Cardiac muscle cell (in vitro differentiated cells and primary cell): ENCODE results near the gene CALCB. TPM values are rescaled to one million over a fixed set of nuclear protein-coding genes. Genes with fewer than 3 reads are reported as not detected.
"Not testable (repeated sequence)": the region's sequence is repeated elsewhere in the genome, so short reads cannot be mapped to it uniquely, and the experiment has no call there.

Experiments
- DNase-seq, 2 donors: peaks; one replicate each; pipeline versions ENCODE4 v3.0.0 to v3.0.0-alpha.2; 2010 to 2017; ENCODE audit warnings: low read depth in 1 of 2, low spot score in 1 of 2
- H3K27ac ChIP-seq: fragments of 200-600 bp; sonication (generic); 2 replicates; pipeline ENCODE4 v1.5.1; 2016
- H3K27me3 ChIP-seq: fragments of 200-600 bp; sonication (generic); 2 replicates; pipeline ENCODE4 v1.6.0; 2016; ENCODE audit warnings: control low read depth
- H3K36me3 ChIP-seq: fragments of 200-600 bp; sonication (generic); 2 replicates; pipeline ENCODE4 v1.5.1; 2016; ENCODE audit warnings: control low read depth
- H3K4me1 ChIP-seq: fragments of 200-600 bp; sonication (generic); 2 replicates; pipeline ENCODE4 v1.8.1; 2017; ENCODE audit warnings: low read depth, mild to moderate bottlenecking, mixed run types
- H3K4me3 ChIP-seq: fragments of 200-600 bp; sonication (generic); 2 replicates; pipeline ENCODE4 v1.5.1; 2016; ENCODE audit warnings: mild to moderate bottlenecking
- H3K9me3 ChIP-seq: fragments of 200-600 bp; sonication (generic); 2 replicates; pipeline ENCODE4 v1.5.1; 2017; ENCODE audit warnings: low read depth, mild to moderate bottlenecking, control low read depth
- polyA plus RNA-seq: library from polyadenylated mRNA; unstranded; fragments of >200 nt; fragmentation: Nextera tagmentation; extraction: Ambion mirVana; gene quantifications from 2 replicates; pipeline ENCODE4 v1.2.1, GENCODE V29; 2016
- total RNA-seq: library from RNA; depleted of rRNA; stranded (reverse); fragments of >200 nt; gene quantifications from 2 replicates; pipeline ENCODE4 v1.2.3, GENCODE V29; 2016
- TF ChIP-seq, protein P1 (sequence below): IDR thresholded peaks from 2 replicates; pipeline ENCODE4 v1.5.1; 2012; ENCODE audit warnings: low read depth, mild to moderate bottlenecking, low read length

The CALCB gene, protein sequence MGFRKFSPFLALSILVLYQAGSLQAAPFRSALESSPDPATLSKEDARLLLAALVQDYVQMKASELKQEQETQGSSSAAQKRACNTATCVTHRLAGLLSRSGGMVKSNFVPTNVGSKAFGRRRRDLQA
- total RNA-seq (not detected in 2 replicates), polyA plus RNA-seq (0.12 and 0.81 TPM in 2 replicates)

DNA sequence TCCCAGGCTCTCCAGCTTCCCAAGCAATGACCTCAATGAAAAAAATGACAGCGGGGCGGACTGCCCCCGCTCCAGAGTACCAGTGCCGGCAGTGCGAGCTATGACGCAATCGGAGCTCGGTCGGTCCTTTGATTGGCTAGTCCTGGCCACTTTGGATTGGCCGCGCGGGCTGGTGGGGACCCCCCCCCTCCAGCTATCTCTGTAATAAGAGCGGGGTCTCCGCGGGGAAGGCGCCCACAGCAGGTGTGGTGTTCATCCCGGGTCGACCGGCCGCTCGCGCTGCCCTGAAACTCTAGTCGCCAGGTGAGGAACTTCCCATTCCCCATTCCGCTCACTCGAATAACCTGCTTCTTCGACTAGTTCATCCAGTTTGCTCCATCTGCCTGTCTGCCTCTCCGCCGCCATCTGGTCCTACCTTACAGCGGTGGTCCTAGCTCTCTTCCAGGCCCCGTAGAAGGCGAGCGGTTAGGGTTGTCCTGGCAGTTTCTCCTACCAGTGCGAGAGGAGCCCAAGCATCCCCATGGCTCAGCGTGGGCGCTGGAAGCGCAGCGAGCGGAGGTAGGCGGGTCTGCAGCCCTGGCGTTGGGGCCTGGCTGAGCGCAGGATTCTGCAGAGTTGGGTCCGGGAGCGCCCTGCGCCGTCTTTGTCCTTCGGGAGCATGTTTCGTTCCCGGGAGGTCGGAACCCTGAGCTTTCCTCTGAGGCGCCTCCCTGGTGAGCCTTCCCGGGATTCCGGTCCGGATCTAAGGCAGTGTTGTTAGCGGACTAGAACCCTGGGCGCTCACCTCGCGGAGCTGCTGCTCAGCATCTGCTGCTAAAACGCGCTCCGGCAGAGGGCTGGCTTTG lies at the start of gene CALCB:
Gene CALCB, plus strand, starts transcription at position 233 of the 845 bp plus-strand sequence. CDS start 1,126 bp downstream, outside the sequence.
- no peaks in the 10 kb centered on the region for H3K9me3 ChIP-seq
- H3K4me1 ChIP-seq: no peaks in the 10 kb centered on the region
- peaks cover 44% of the 10 kb centered on the region for H3K27me3 ChIP-seq
- peak within 1 kb of the TSS; percentile 24 for H3K4me3 ChIP-seq
- peak; percentile 32 to 53 for DNase-seq
- no peak within 1 kb of the TSS for H3K27ac ChIP-seq
- TF ChIP-seq, protein P1, sequence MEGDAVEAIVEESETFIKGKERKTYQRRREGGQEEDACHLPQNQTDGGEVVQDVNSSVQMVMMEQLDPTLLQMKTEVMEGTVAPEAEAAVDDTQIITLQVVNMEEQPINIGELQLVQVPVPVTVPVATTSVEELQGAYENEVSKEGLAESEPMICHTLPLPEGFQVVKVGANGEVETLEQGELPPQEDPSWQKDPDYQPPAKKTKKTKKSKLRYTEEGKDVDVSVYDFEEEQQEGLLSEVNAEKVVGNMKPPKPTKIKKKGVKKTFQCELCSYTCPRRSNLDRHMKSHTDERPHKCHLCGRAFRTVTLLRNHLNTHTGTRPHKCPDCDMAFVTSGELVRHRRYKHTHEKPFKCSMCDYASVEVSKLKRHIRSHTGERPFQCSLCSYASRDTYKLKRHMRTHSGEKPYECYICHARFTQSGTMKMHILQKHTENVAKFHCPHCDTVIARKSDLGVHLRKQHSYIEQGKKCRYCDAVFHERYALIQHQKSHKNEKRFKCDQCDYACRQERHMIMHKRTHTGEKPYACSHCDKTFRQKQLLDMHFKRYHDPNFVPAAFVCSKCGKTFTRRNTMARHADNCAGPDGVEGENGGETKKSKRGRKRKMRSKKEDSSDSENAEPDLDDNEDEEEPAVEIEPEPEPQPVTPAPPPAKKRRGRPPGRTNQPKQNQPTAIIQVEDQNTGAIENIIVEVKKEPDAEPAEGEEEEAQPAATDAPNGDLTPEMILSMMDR: no peak
- H3K36me3 ChIP-seq: no peaks in the 10 kb centered on the region

DNA sequence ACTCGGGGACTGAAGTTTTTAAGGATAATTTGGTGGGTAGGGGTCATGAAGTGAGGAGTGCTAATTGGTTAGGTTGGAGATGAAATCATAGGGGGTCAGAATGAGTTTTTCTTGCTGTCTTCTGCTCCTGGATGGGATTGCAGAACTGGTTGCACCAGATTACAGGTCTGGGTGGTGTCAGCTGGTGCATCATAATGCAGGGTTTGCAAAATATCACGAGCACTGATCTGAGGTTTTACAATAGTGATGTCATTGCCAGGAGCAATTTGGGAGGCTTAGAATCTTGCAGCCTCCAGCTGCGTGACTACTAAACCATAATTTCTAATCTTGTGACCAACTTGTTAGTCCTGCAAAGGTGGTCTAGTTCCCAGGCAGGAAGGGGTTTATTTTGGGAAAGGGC lies 46.4 kb upstream of the CALCB start:
- no peaks in the 10 kb centered on the region for H3K4me1 ChIP-seq
- H3K9me3 ChIP-seq: no peaks in the 10 kb centered on the region
- no peak for DNase-seq
- TF ChIP-seq, protein P1: no peak
- no peaks in the 10 kb centered on the region for H3K36me3 ChIP-seq
- no peaks in the 10 kb centered on the region for H3K27me3 ChIP-seq
- H3K27ac ChIP-seq: no peak overlapping the region
- no peak overlapping the region for H3K4me3 ChIP-seq

DNA sequence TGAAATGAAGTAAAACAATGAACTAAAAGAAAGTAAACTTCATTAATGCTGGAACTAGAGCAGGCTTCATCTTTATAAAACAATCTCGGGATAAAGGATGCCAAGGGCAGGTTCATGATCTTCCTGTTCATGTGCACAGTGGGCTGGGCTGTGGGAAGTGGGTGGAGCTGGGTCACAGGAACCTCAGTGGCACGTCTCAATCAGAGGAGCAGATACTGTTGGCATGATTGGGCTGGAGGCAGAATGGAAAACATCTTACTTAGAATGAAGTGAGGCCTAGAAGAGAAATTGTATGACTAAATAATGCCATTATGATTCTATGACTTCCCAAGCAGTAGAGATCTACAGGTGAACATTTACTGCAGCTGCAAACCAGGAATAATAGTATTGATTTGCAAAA lies 45.4 kb upstream of the CALCB start:
- no peak overlapping the region for H3K27ac ChIP-seq
- no peaks in the 10 kb centered on the region for H3K36me3 ChIP-seq
- H3K9me3 ChIP-seq: no peaks in the 10 kb centered on the region
- no peak overlapping the region for H3K4me3 ChIP-seq
- H3K27me3 ChIP-seq: no peaks in the 10 kb centered on the region
- no peaks in the 10 kb centered on the region for H3K4me1 ChIP-seq
- DNase-seq: no peak
- TF ChIP-seq, protein P1: no peak

DNA sequence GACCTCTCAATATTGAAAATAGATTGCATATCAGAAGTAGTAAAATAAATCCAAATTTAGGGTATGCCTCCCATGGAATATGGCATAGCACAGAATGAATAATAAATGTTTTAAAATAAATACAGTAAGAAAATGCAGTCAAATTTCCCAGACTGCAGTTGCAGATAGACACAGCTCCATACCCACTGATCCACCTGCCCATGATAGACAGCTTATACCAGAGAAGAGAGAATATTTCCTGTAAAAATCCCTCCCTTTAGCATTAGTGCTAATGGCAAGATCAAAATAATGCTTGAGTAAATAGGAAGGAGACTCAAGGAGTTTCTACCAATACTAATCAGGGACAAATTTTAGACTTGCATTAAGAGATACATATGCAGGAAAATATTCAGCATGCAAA lies 45.0 kb upstream of the CALCB start:
- no peaks in the 10 kb centered on the region for H3K4me1 ChIP-seq
- H3K36me3 ChIP-seq: no peaks in the 10 kb centered on the region
- DNase-seq: no peak
- TF ChIP-seq, protein P1: no peak
- H3K27ac ChIP-seq: no peak overlapping the region
- H3K27me3 ChIP-seq: no peaks in the 10 kb centered on the region
- no peak overlapping the region for H3K4me3 ChIP-seq
- no peaks in the 10 kb centered on the region for H3K9me3 ChIP-seq

DNA sequence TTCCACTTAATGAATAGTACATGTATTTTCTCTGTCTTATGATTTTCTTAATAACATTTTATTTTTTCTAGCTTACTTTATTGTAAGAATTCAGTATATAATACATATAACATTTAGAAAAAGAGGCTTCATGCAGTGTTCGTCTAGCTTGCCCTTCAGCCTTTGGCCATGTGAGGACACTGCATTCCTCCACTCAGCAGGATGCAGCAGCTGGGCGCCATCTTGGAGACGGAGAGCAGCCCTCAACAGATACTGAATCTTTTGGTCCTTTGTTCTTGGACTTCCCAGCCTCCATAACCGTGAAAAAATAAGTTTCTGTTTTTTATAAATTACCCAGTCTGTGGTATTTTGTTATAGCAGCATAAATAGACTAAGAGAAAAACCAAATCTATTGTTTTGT lies 41.4 kb upstream of the CALCB start:
- not testable (repeated sequence) for H3K36me3 ChIP-seq, H3K27me3 ChIP-seq, DNase-seq, H3K4me1 ChIP-seq, H3K4me3 ChIP-seq, H3K9me3 ChIP-seq, H3K27ac ChIP-seq

DNA sequence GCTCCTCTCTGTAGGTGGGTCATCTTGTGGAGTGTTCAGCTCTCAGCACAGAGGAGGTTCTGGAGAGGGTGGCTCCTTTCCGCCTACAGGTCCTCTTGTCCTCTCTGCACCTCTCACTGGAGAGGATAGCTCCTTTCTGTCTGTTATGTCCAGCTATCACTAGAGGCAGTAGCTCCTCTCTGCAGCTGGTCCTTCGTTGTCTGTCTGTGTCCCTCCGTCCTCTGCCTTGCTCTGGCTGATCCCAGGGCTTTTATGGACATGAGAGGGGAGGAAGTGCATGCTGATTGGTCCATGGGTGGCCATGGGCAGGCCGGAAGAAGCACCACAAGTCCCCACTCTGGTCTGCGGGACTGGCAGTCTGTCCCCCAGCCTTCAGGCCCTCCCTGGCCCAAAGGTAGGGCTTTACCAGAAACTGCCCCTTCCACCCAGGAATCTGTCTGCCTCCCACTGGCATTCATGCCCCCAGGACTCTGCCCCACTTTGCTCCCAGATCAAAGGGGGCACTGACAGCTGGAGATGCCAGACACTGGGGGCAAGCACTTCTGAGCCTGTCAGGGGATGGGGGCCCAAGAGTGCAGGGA lies 38.6 kb upstream of the CALCB start:
- TF ChIP-seq, protein P1: no peak
- Histone ChIP-seq H3K9me3 (no peaks in the 10 kb centered on the region), H3K4me3 (no peak overlapping the region), H3K36me3 (no peaks in the 10 kb centered on the region), H3K27me3 (no peaks in the 10 kb centered on the region), H3K4me1 (no peaks in the 10 kb centered on the region), H3K27ac (no peak overlapping the region)
- no peak for DNase-seq
